GM21515 (cell line): ENCODE data around the gene GHRHR.

Experiments
- ATAC-seq: cut with Tn5 transposase; IDR thresholded peaks from one replicate; pipeline ENCODE4 v1.9.1; 2021; ENCODE audit not compliant: unreplicated experiment

The GHRHR gene

GRCh38 chr7:30968294-30968693, 4.5 kb downstream of the GHRHR start:
- no peak for ATAC-seq

GRCh38 chr7:30968747-30969603, 5.2 kb downstream of the GHRHR start:
- ATAC-seq, result no peak

- no peak for ATAC-seq
Measured at GRCh38 chr7:30969604-30969970, 5.8 kb downstream of the GHRHR start.

GRCh38 chr7:30970074-30970473, 6.3 kb downstream of the GHRHR start:
- ATAC-seq, result no peak

GRCh38 chr7:30970594-30971094, 6.9 kb downstream of the GHRHR start:
- no peak for ATAC-seq

GRCh38 chr7:30971440-30971839, 7.7 kb downstream of the GHRHR start:
- ATAC-seq, result no peak

GRCh38 chr7:30971840-30972563, 8.2 kb downstream of the GHRHR start:
- ATAC-seq, result no peak

GRCh38 chr7:30973292-30973691, 9.5 kb downstream of the GHRHR start:
- ATAC-seq, result no peak

- ATAC-seq, result no peak
Measured at GRCh38 chr7:30973791-30974604, 10.2 kb downstream of the GHRHR start.

GRCh38 chr7:30974605-30975255, 11.0 kb downstream of the GHRHR start:
- ATAC-seq, result peak; percentile 85

- ATAC-seq, result no peak
Measured at GRCh38 chr7:30975256-30975899, 11.6 kb downstream of the GHRHR start.

GRCh38 chr7:30976381-30976780, 12.6 kb downstream of the GHRHR start:
- no peak for ATAC-seq

GRCh38 chr7:30977222-30977621, 13.5 kb downstream of the GHRHR start:
- no peak for ATAC-seq

- no peak for ATAC-seq
Measured at GRCh38 chr7:30977896-30978564, 14.3 kb downstream of the GHRHR start.

GRCh38 chr7:30979027-30979426, 15.3 kb downstream of the GHRHR start:
- ATAC-seq, result no peak

- no peak for ATAC-seq
Measured at GRCh38 chr7:30980194-30980593, 16.4 kb downstream of the GHRHR start.

GRCh38 chr7:30980751-30981150, 17.0 kb downstream of the GHRHR start:
- no peak for ATAC-seq

- ATAC-seq, result peak; percentile 88
Measured at GRCh38 chr7:30983042-30983913, 19.5 kb downstream of the GHRHR start.

- ATAC-seq, result no peak
Measured at GRCh38 chr7:30983914-30984247, 20.1 kb downstream of the GHRHR start.
